Neural cell (in vitro differentiated cells): Measurements from ENCODE around the gene ATXN7L1.

Source experiments
- EP300 ChIP-seq: fragments of 450-650 bp; conservative IDR thresholded peaks from 2 replicates; pipeline ENCODE4 v1.6.1; 2014; ENCODE audit warnings: antibody characterized with exemption, mild to moderate bottlenecking, moderate library complexity; ENCODE audit not compliant: poor library complexity, severe bottlenecking
- EZH2 ChIP-seq: fragments of 200-600, 300-800 bp; shearing (Covaris generic), sonication (generic); IDR thresholded peaks from 2 replicates; pipeline ENCODE4 v1.6.1; 2014; ENCODE audit warnings: antibody characterized with exemption, low read length, borderline replicate concordance, mild to moderate bottlenecking; ENCODE audit not compliant: insufficient read depth, poor library complexity, severe bottlenecking
- POLR2AphosphoS5 ChIP-seq: IDR thresholded peaks from 2 replicates; pipeline ENCODE4 v1.6.1; 2012
- RAD21 ChIP-seq: fragments of 450-650 bp; conservative IDR thresholded peaks from 2 replicates; pipeline ENCODE4 v1.6.1; 2014; ENCODE audit warnings: antibody characterized with exemption, mild to moderate bottlenecking, moderate library complexity
- SMC3 ChIP-seq: fragments of 450-650 bp; conservative IDR thresholded peaks from 2 replicates; pipeline ENCODE4 v1.6.1; 2014; ENCODE audit warnings: antibody characterized with exemption, mild to moderate bottlenecking, moderate library complexity; ENCODE audit not compliant: poor library complexity
- TF ChIP-seq, protein P1 (sequence below): fragments of 450-650 bp; IDR thresholded peaks from 2 replicates; pipeline ENCODE4 v1.5.1; 2014; ENCODE audit warnings: antibody characterized with exemption, mild to moderate bottlenecking, moderate library complexity; ENCODE audit not compliant: poor library complexity, severe bottlenecking
- TF ChIP-seq, protein P2 (sequence below): IDR thresholded peaks from 2 replicates; pipeline ENCODE4 v1.6.1; 2012; ENCODE audit warnings: borderline replicate concordance

DNA sequence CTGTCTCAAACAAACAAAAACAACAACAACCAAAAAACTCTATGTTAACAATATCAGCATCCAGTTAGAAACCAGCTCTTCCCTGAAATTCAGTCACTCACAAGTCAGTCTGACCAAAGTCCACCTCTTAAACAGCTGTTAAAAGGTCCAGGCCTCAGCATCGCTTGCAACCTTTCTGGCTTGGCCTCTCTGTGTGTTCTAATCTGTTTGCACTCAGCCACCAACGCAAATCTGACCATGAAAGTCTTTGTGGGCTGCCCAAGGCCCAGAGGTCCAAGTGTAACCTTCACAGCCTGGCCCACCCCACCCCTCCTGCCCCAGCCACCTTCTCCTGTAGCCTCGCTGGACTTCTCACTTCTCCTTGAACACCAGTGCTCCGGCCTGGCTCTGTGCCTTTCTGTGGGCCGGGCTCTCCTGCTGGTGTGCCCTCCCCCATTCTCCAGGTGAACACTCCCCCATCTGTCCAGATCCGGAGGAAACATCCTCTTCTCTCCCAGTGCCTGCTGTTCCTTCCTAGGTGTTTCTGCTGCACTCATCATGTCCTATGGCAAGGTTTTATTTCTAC, 222.9 kb downstream of the ATXN7L1 start:
- no peak for TF ChIP-seq EZH2
- TF ChIP-seq, protein P1, sequence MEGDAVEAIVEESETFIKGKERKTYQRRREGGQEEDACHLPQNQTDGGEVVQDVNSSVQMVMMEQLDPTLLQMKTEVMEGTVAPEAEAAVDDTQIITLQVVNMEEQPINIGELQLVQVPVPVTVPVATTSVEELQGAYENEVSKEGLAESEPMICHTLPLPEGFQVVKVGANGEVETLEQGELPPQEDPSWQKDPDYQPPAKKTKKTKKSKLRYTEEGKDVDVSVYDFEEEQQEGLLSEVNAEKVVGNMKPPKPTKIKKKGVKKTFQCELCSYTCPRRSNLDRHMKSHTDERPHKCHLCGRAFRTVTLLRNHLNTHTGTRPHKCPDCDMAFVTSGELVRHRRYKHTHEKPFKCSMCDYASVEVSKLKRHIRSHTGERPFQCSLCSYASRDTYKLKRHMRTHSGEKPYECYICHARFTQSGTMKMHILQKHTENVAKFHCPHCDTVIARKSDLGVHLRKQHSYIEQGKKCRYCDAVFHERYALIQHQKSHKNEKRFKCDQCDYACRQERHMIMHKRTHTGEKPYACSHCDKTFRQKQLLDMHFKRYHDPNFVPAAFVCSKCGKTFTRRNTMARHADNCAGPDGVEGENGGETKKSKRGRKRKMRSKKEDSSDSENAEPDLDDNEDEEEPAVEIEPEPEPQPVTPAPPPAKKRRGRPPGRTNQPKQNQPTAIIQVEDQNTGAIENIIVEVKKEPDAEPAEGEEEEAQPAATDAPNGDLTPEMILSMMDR: no peak
- TF ChIP-seq POLR2AphosphoS5: no peak
- no peak for TF ChIP-seq EP300
- TF ChIP-seq RAD21: no peak
- TF ChIP-seq SMC3: no peak
- TF ChIP-seq, protein P2, sequence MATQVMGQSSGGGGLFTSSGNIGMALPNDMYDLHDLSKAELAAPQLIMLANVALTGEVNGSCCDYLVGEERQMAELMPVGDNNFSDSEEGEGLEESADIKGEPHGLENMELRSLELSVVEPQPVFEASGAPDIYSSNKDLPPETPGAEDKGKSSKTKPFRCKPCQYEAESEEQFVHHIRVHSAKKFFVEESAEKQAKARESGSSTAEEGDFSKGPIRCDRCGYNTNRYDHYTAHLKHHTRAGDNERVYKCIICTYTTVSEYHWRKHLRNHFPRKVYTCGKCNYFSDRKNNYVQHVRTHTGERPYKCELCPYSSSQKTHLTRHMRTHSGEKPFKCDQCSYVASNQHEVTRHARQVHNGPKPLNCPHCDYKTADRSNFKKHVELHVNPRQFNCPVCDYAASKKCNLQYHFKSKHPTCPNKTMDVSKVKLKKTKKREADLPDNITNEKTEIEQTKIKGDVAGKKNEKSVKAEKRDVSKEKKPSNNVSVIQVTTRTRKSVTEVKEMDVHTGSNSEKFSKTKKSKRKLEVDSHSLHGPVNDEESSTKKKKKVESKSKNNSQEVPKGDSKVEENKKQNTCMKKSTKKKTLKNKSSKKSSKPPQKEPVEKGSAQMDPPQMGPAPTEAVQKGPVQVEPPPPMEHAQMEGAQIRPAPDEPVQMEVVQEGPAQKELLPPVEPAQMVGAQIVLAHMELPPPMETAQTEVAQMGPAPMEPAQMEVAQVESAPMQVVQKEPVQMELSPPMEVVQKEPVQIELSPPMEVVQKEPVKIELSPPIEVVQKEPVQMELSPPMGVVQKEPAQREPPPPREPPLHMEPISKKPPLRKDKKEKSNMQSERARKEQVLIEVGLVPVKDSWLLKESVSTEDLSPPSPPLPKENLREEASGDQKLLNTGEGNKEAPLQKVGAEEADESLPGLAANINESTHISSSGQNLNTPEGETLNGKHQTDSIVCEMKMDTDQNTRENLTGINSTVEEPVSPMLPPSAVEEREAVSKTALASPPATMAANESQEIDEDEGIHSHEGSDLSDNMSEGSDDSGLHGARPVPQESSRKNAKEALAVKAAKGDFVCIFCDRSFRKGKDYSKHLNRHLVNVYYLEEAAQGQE: no peak
